Transverse colon (tissue), 4 donors: ENCODE results near the gene DMGDH. TPM values are rescaled to one million over a fixed set of nuclear protein-coding genes. Genes with fewer than 3 reads are reported as not detected.

Experiments
- DNase-seq: peaks from one replicate; pipeline ENCODE4 v3.0.0-alpha.2; 2019
- H3K27ac ChIP-seq, 4 donors: fragments of 200-600 bp; sonication (generic); 2 replicates each; pipeline ENCODE4 v1.5.1; 2016 to 2018; ENCODE audit warnings: inconsistent platforms in 4 of 4
- H3K27me3 ChIP-seq: fragments of 200-600 bp; sonication (generic); 2 replicates; pipeline ENCODE4 v1.5.1; 2017; ENCODE audit warnings: inconsistent platforms
- H3K36me3 ChIP-seq, 4 donors: fragments of 200-600 bp; sonication (generic); 2 replicates each; pipeline ENCODE4 v1.5.1; 2017 to 2019; ENCODE audit warnings: inconsistent platforms in 4 of 4
- H3K4me1 ChIP-seq, 4 donors: fragments of 200-600 bp; sonication (generic); 2 replicates each; pipeline ENCODE4 v1.5.1; 2017 to 2020; ENCODE audit warnings: inconsistent platforms in 4 of 4
- H3K4me3 ChIP-seq, 4 donors: fragments of 200-600 bp; sonication (generic); 1 replicate in 1 of 4; 2 replicates in 3 of 4; pipeline versions ENCODE4 v1.5.1 to v1.6.1; 2017 to 2019; ENCODE audit warnings: inconsistent platforms in 4 of 4
- H3K9me3 ChIP-seq, 2 donors: fragments of 200-600 bp; sonication (generic); 2 replicates each; pipeline ENCODE4 v1.5.1; 2017 to 2019; ENCODE audit warnings: inconsistent platforms in 2 of 2
- CTCF ChIP-seq, 5 experiments: fragments of 200-600 bp in 3 of 5; fragments of 450-650 bp in 2 of 5; sonication (generic) in 3 of 5; IDR thresholded peaks; 1 replicate in 2 of 5; 2 replicates in 3 of 5; pipeline ENCODE4 v1.5.1; 2016 to 2017; ENCODE audit warnings: antibody characterized with exemption in 5 of 5, inconsistent platforms in 3 of 5, mild to moderate bottlenecking in 2 of 5, moderate library complexity in 1 of 5
- EP300 ChIP-seq: sonication (generic); formaldehyde crosslinking; IDR thresholded peaks from one replicate; pipeline ENCODE4 v1.6.1; 2017; ENCODE audit warnings: antibody characterized with exemption, low read depth
- POLR2A ChIP-seq: fragments of 450-650 bp; IDR thresholded peaks from one replicate; pipeline ENCODE4 v1.6.1; 2016; ENCODE audit warnings: antibody characterized with exemption, mild to moderate bottlenecking, moderate library complexity
- POLR2AphosphoS5 ChIP-seq, 3 donors: sonication (generic); formaldehyde crosslinking; IDR thresholded peaks; one replicate each; pipeline ENCODE4 v1.6.1; 2016; ENCODE audit warnings: antibody characterized with exemption in 3 of 3
- WGBS, 2 donors: methylation state at CpG; one replicate each; pipeline ENCODE4 v1.1.5; 2018; ENCODE audit warnings: low coverage in 1 of 2; 5-methylcytosine and 5-hydroxymethylcytosine counted together
- in situ Hi-C, 4 donors: fragments of 200-750 bp; cut with MboI; loops; one replicate each; pipeline versions ENCODE4 v1.15.0 to v1.15.1; 2017; ENCODE audit warnings: low sequenced_read_pairs in 3 of 4, low pct_ligation_motif_present in 1 of 4, low pct_unique_long_range_greater_than_20kb in 1 of 4
- intact Hi-C: fragments of 100-400 bp; cut with DNase I; formaldehyde crosslinking; loops from one replicate; pipeline ENCODE4 v1.15.1; 2023; ENCODE audit warnings: low total_unique reads
- total RNA-seq, 4 donors: library from RNA; depleted of rRNA; stranded (reverse); fragments of >200 nt; gene quantifications; one replicate each; pipeline ENCODE4 v1.1.0, GENCODE V29; 2016

DMGDH gene
- total RNA-seq, 4 donors from 2014 or later = 0.41 to 2.7 TPM; not detected in 2

GRCh38 chr5:79001471-79001870 lies 68.0 kb downstream of the DMGDH start:
- no peak for DNase-seq
- Histone ChIP-seq H3K36me3 (no peaks in the 10 kb centered on the region), H3K27ac (no peak overlapping the region), H3K4me1 (peaks cover 0 to 9% (median 3%) of the 10 kb centered on the region in 4 donors), H3K9me3 (no peaks in the 10 kb centered on the region), H3K4me3 (no peak overlapping the region), H3K27me3 (no peaks in the 10 kb centered on the region)
- in situ Hi-C loops = loop anchor here in 2 of 4 donors (25.0 kb wide), 1 partner anchor 461 kb away; no protein-coding TSS in a partner anchor
- intact Hi-C loops = no loop called here
- TF ChIP-seq EP300 (no peak), POLR2A (no peak), POLR2AphosphoS5 (IDR thresholded peaks at IDR 0.05) (no peak), CTCF (IDR thresholded peaks at IDR 0.05) (no peak)

GRCh38 chr5:78997090-78997489 lies 72.4 kb downstream of the DMGDH start:
- Histone ChIP-seq H3K27ac (no peak overlapping the region), H3K9me3 (no peaks in the 10 kb centered on the region), H3K27me3 (no peaks in the 10 kb centered on the region), H3K4me1 (peaks cover 0 to 3% (median 1%) of the 10 kb centered on the region in 4 donors), H3K4me3 (no peak overlapping the region), H3K36me3 (no peaks in the 10 kb centered on the region)
- intact Hi-C loops (no loop called here), in situ Hi-C loops (loop anchor here in 1 of 4 donors (25.0 kb wide), 1 partner anchor 460 kb away; no protein-coding TSS in a partner anchor)
- TF ChIP-seq POLR2AphosphoS5 (IDR thresholded peaks at IDR 0.05) (no peak), EP300 (no peak)
- WGBS, 2 donors = 94 to 97% methylated on average over 2 of the region's 2 CpGs
- DNase-seq = no peak

- H3K9me3 ChIP-seq = no peaks in the 10 kb centered on the region
- intact Hi-C loops = no loop called here
- no peak for DNase-seq
- WGBS, 2 donors = 90 to 100% methylated on average over 2 of the region's 2 CpGs
- TF ChIP-seq POLR2AphosphoS5 (IDR thresholded peaks at IDR 0.05) (no peak), POLR2A (no peak)
- H3K27me3 ChIP-seq = no peaks in the 10 kb centered on the region
- in situ Hi-C loops = loop anchor here in 1 of 4 donors (25.0 kb wide), 1 partner anchor 458 kb away; no protein-coding TSS in a partner anchor
- H3K27ac ChIP-seq = no peak overlapping the region
- no peaks in the 10 kb centered on the region for H3K4me1 ChIP-seq
- no peaks in the 10 kb centered on the region for H3K36me3 ChIP-seq
- H3K4me3 ChIP-seq = no peak overlapping the region
Observed at GRCh38 chr5:78995521-78996007, 73.9 kb downstream of the DMGDH start.

- no peak for DNase-seq
- intact Hi-C loops = no loop called here
- TF ChIP-seq POLR2A (no peak), CTCF (IDR thresholded peaks at IDR 0.05) (no peak), POLR2AphosphoS5 (IDR thresholded peaks at IDR 0.05) (no peak), EP300 (no peak)
Observed at GRCh38 chr5:78993165-78993564, 76.3 kb downstream of the DMGDH start.

GRCh38 chr5:78992146-78992545 lies 77.3 kb downstream of the DMGDH start:
- no peaks in the 10 kb centered on the region for H3K36me3 ChIP-seq
- no peaks in the 10 kb centered on the region for H3K9me3 ChIP-seq
- H3K27me3 ChIP-seq = no peaks in the 10 kb centered on the region
- in situ Hi-C loops (loop anchor here in 1 of 4 donors (25.0 kb wide), 1 partner anchor 455 kb away; no protein-coding TSS in a partner anchor), intact Hi-C loops (no loop called here)
- no peak overlapping the region for H3K4me3 ChIP-seq
- TF ChIP-seq POLR2A = no peak
- no peak for TF ChIP-seq EP300
- TF ChIP-seq CTCF (IDR thresholded peaks at IDR 0.05) = no peak
- no peak for TF ChIP-seq POLR2AphosphoS5 (IDR thresholded peaks at IDR 0.05)
- 90 to 92% methylated on average over 2 of the region's 2 CpGs for WGBS, 2 donors
- no peaks in the 10 kb centered on the region for H3K4me1 ChIP-seq
- no peak for DNase-seq
- H3K27ac ChIP-seq = no peak overlapping the region

More at GRCh38 chr5:78993165-78993564, 76.3 kb downstream of the DMGDH start:
- Histone ChIP-seq H3K27ac (no peak overlapping the region), H3K9me3 (no peaks in the 10 kb centered on the region), H3K27me3 (no peaks in the 10 kb centered on the region), H3K4me1 (no peaks in the 10 kb centered on the region), H3K4me3 (no peak overlapping the region), H3K36me3 (no peaks in the 10 kb centered on the region)
- in situ Hi-C loops = loop anchor here in 1 of 4 donors (25.0 kb wide), 1 partner anchor 456 kb away; no protein-coding TSS in a partner anchor
